WI38 (cell line): ENCODE results near the gene TBC1D5.

Experiments used
- H3K4me3 ChIP-seq: 2 replicates; pipeline ENCODE4 v1.5.1; 2011; ENCODE audit warnings: low read depth, mild to moderate bottlenecking, control low read depth, low read length
- CTCF ChIP-seq: IDR thresholded peaks from 2 replicates; pipeline ENCODE4 v1.5.1; 2012; ENCODE audit warnings: low read depth, mild to moderate bottlenecking, control low read depth, low read length

The TBC1D5 gene

GRCh38 chr3:17116007-17116600, 626.3 kb downstream of the TBC1D5 start:
- TF ChIP-seq CTCF, result no peak
- no peak overlapping the region for H3K4me3 ChIP-seq

- H3K4me3 ChIP-seq, result no peak overlapping the region
- TF ChIP-seq CTCF, result no peak
Measured at GRCh38 chr3:17115186-17115585, 627.2 kb downstream of the TBC1D5 start.

GRCh38 chr3:17111586-17111985, 630.8 kb downstream of the TBC1D5 start:
- TF ChIP-seq CTCF, result no peak
- no peak overlapping the region for H3K4me3 ChIP-seq

GRCh38 chr3:17110660-17111396, 631.6 kb downstream of the TBC1D5 start:
- H3K4me3 ChIP-seq, result no peak overlapping the region
- no peak for TF ChIP-seq CTCF
